Upper lobe of left lung (tissue), 4 donors: ENCODE measurements around the gene CHKB.

Experiments used
- EP300 ChIP-seq, 4 donors: sonication (generic); formaldehyde crosslinking; IDR thresholded peaks; one replicate each; pipeline ENCODE4 v1.5.1; 2017; ENCODE audit warnings: antibody characterized with exemption in 4 of 4, control low read depth in 2 of 4
- POLR2A ChIP-seq, 4 donors: fragments of 450-650 bp; IDR thresholded peaks; one replicate each; pipeline ENCODE4 v1.5.1; 2016 to 2017; ENCODE audit warnings: antibody characterized with exemption in 4 of 4, mild to moderate bottlenecking in 2 of 4
- POLR2AphosphoS5 ChIP-seq, 2 donors: sonication (generic); formaldehyde crosslinking; IDR thresholded peaks; one replicate each; pipeline ENCODE4 v1.5.1; 2017; ENCODE audit warnings: antibody characterized with exemption in 2 of 2
- TF ChIP-seq, protein P1 (sequence below), 6 experiments: fragments of 450-650 bp in 4 of 6; fragments of 200-600 bp in 2 of 6; sonication (generic) in 2 of 6; IDR thresholded peaks; one replicate each; pipeline ENCODE4 v1.5.1; 2016 to 2019; ENCODE audit warnings: antibody characterized with exemption in 6 of 6

- TF ChIP-seq POLR2A (IDR thresholded peaks at IDR 0.05): no peak
- TF ChIP-seq, protein P1, sequence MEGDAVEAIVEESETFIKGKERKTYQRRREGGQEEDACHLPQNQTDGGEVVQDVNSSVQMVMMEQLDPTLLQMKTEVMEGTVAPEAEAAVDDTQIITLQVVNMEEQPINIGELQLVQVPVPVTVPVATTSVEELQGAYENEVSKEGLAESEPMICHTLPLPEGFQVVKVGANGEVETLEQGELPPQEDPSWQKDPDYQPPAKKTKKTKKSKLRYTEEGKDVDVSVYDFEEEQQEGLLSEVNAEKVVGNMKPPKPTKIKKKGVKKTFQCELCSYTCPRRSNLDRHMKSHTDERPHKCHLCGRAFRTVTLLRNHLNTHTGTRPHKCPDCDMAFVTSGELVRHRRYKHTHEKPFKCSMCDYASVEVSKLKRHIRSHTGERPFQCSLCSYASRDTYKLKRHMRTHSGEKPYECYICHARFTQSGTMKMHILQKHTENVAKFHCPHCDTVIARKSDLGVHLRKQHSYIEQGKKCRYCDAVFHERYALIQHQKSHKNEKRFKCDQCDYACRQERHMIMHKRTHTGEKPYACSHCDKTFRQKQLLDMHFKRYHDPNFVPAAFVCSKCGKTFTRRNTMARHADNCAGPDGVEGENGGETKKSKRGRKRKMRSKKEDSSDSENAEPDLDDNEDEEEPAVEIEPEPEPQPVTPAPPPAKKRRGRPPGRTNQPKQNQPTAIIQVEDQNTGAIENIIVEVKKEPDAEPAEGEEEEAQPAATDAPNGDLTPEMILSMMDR (IDR thresholded peaks at IDR 0.05): no peak
- no peak for TF ChIP-seq EP300 (IDR thresholded peaks at IDR 0.05)
- TF ChIP-seq POLR2AphosphoS5 (IDR thresholded peaks at IDR 0.05): no peak
Observed at GRCh38 chr22:50564289-50564688, 18.4 kb downstream of the CHKB start.
